NCI-H2227 (cell line): ENCODE measurements around the gene TNXB.
"Not testable (repeated sequence)": the region's sequence is repeated elsewhere in the genome, so short reads cannot be mapped to it uniquely, and the experiment has no call there.

Source experiments
- DNase-seq: peaks from one replicate; lab custom pipeline; 2025; ENCODE audit not compliant: unreplicated experiment; lab: John Stamatoyannopoulos, UW

The TNXB gene

GRCh38 chr6:32041385-32041784 lies 67.8 kb downstream of the TNXB start:
- DNase-seq: not testable (repeated sequence)

GRCh38 chr6:32041050-32041321 lies 68.2 kb downstream of the TNXB start:
- DNase-seq: not testable (repeated sequence)

- not testable (repeated sequence) for DNase-seq
These were observed 68.7 kb downstream of the TNXB start for GRCh38 chr6:32040299-32041049.

DNA sequence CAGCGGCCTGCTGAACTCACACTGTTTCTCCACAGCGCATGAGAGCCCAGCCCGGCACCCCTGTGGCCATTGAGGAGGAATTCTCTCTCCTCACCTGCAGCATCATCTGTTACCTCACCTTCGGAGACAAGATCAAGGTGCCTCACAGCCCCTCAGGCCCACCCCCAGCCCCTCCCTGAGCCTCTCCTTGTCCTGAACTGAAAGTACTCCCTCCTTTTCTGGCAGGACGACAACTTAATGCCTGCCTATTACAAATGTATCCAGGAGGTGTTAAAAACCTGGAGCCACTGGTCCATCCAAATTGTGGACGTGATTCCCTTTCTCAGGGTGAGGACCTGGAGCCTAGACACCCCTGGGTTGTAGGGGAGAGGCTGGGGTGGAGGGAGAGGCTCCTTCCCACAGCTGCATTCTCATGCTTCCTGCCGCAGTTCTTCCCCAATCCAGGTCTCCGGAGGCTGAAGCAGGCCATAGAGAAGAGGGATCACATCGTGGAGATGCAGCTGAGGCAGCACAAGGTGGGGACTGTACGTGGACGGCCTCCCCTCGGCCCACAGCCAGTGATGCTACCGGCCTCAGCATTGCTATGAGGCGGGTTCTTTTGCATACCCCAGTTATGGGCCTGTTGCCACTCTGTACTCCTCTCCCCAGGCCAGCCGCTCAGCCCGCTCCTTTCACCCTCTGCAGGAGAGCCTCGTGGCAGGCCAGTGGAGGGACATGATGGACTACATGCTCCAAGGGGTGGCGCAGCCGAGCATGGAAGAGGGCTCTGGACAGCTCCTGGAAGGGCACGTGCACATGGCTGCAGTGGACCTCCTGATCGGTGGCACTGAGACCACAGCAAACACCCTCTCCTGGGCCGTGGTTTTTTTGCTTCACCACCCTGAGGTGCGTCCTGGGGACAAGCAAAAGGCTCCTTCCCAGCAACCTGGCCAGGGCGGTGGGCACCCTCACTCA lies 69.5 kb downstream of the TNXB start:
- not testable (repeated sequence) for DNase-seq

GRCh38 chr6:32038878-32039277 lies 70.3 kb downstream of the TNXB start:
- DNase-seq: not testable (repeated sequence)

DNA sequence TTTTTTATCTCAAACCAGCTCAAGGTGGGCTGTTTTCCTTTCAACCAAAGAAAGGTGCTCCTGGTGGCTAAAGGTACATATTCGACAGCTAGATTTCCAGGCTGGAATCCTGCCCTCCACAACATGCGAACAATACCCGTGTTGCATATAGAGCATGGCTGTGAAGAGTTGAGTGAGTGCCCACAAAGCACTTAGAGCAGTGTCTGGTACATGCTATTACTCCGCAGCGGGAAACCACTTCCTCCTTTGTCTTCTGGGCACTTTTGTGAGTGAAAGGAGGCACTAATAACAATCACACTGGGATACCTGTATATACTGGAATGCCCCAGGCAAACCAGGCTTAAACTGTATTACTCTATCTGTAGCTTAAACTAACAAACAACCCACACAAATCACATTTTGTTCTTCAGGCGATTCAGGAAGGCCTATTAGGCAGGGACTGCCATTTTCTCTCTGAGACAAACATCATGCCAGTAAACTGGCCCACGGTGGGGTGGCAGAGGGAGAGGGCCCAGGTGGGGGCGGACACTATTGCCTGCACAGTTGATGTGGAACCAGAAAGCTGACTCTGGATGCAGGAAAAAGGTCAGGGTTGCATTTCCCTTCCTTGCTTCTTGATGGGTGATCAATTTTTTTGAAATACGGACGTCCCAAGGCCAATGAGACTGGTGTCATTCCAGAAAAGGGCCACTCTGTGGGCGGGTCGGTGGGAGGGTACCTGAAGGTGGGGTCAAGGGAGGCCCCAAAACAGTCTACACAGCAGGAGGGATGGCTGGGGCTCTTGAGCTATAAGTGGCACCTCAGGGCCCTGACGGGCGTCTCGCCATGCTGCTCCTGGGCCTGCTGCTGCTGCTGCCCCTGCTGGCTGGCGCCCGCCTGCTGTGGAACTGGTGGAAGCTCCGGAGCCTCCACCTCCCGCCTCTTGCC lies 71.3 kb downstream of the TNXB start, which contains the start of gene CYP21A2:
TSS of gene CYP21A2 (plus strand) at position 818 of the 927 bp plus-strand sequence. CDS start at position 826, 8 bp downstream.
- peak; percentile 14 for DNase-seq

- not testable (repeated sequence) for DNase-seq
These were observed 72.0 kb downstream of the TNXB start for GRCh38 chr6:32037136-32037535.

DNA sequence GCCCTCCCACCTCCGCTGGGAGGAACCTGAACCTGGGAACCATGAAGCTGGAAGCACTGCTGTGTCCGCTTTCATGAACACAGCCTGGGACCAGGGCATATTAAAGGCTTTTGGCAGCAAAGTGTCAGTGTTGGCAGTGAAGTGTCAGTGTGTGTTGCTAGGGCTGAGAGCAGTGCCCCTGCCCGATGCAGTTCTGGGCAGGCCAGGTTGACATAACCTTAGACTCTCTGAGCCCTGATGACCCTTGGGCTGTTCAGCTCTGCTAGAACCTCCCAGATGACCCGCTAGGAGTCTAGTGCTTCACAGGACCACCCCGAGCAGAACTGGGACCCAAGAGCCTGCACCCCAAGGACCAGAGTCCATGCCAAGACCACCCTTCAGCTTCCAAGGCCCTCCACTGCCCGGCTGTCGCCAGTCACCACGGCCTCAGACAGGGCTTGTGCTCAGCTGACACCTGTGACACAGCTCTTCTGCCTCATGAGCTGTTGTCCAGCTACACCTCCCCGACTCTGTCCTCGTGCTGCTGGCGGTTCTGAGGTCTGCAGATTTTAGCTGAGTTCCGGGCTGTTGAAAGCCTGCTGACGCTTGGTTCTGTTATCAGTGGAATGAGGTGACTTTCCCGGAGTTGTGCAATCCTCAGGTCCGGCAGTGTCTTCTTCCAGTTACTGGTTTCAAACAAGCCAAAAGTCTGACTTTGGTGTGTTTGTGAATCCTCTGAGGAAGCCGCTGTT lies 73.7 kb downstream of the TNXB start:
- not testable (repeated sequence) for DNase-seq

- not testable (repeated sequence) for DNase-seq
These were observed 79.6 kb downstream of the TNXB start for GRCh38 chr6:32029553-32029952.

GRCh38 chr6:32028631-32029030 lies 80.5 kb downstream of the TNXB start:
- DNase-seq: not testable (repeated sequence)

GRCh38 chr6:32022100-32022499 lies 87.0 kb downstream of the TNXB start:
- not testable (repeated sequence) for DNase-seq

DNA sequence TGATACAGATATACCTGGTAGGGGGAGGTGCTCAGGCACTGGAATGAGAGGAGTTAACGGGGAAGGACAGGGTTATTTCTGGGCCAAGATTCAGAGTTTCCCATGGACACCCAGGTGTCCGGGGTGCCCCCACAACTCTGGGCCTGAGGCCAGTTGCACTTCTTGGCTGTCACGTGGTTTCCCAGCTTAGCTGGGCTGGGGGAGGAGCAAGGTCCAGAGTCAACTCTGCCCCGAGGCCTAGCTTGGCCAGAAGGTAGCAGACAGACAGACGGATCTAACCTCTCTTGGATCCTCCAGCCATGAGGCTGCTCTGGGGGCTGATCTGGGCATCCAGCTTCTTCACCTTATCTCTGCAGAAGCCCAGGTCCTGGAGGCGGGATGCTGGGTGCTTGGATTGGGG lies 94.6 kb downstream of the TNXB start, which contains the start of gene C4B:
TSS of gene C4B (plus strand) at position 249 of the 400 bp plus-strand sequence. CDS start at position 300, 51 bp downstream.
- not testable (repeated sequence) for DNase-seq

DNA sequence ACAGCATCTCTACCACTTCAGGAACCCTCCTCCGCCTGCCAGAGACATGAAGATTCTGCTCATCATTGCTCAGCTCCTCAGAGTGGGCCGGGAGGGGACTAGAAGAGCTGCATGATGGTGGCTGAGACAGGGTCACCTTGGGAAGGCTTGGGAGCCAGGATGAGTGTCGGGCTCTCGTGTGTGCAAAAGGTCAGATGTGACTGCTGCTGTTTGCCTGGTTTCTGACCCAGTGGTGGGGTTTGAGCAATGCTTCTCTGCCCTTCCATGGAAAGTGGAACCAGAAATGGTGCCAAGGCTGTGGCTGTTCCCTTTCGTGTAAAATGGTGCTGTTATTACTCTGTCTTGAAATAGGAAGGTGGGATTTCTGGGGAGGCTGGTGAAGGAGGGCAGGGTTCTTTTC lies 95.4 kb downstream of the TNXB start:
- not testable (repeated sequence) for DNase-seq

- DNase-seq: not testable (repeated sequence)
These were observed 96.1 kb downstream of the TNXB start for GRCh38 chr6:32012941-32013617.

DNA sequence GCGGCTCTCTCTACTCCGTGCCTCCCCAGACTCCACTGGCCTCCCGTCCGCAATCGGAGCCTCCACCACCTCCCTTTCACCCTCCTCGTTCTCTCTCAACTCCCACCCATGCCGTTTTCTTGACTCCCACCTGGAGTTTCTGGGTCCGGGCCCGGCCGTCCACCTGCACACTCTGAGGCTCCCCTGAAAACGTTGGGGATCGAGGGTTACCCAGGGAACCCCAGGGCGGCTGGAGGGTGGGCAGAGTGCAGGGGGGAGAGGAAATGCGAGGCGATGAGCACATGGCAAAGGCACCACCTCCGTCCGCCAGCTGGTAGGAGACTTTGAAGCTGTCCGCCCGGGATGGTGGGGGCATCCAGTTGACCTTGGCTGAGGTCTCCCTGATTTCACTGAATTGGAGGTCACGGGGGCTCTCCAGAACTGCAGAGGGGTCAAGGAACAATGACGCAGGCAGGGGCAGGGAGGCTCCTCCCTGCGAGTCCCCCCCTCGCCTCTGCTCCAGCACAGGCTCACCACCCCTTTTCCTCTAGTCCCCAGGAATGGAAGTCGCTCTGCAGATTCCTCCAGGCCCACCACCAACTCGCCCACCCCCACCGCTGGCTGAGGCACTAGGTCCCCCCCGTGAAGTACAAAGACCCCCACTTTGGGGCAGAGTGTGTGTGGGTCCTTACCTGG lies 98.1 kb downstream of the TNXB start:
- not testable (repeated sequence) for DNase-seq

DNA sequence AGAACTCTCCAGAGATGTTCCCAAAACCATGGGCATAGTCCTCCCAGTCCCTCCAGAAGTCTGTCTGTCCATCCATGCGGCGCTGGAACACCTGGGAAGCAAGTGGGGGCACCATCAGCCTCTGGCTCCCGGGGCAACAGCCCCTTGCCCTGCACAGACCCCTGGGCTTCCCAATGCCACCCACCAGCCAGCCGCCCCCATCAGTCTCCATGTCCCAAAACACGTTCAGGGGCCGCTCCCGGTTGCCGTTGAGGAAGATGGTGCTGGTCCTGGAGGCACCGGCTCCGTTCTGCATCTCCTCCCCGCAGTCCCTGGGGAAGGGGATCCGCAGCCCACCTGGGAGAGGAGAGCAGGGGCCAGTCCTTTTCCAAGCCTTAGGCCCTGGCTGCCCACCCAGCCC lies 99.6 kb downstream of the TNXB start:
- not testable (repeated sequence) for DNase-seq

DNA sequence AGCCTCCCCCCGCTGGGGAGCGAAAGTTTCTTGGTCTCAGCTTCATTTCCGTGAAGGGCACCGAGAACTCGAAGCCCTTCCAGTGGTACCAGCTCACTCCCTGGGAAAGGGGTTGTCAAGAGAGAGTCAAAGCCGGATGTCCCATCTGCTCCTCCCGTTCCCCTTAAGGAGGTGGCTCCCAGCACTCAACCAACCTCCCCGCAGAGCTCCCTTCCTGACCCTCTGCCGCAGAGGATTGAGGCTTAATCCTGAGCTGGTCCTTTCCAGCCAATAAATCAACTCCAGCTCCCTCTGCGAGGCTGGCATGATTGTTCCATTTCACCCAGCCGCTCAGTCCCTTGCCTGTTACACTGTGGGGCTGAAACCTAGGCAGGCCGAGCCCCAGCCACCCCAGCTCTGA lies 100.5 kb downstream of the TNXB start:
- DNase-seq: not testable (repeated sequence)

DNA sequence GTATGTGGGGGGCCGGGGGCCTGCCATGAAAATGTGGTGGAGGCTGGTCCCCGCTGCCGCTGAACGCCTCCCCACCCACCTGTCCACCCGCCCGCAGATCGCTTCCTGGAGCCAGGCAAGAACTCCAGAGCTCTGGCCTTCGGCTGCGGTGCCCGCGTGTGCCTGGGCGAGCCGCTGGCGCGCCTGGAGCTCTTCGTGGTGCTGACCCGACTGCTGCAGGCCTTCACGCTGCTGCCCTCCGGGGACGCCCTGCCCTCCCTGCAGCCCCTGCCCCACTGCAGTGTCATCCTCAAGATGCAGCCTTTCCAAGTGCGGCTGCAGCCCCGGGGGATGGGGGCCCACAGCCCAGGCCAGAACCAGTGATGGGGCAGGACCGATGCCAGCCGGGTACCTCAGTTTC lies 101.1 kb downstream of the TNXB start:
- not testable (repeated sequence) for DNase-seq

DNA sequence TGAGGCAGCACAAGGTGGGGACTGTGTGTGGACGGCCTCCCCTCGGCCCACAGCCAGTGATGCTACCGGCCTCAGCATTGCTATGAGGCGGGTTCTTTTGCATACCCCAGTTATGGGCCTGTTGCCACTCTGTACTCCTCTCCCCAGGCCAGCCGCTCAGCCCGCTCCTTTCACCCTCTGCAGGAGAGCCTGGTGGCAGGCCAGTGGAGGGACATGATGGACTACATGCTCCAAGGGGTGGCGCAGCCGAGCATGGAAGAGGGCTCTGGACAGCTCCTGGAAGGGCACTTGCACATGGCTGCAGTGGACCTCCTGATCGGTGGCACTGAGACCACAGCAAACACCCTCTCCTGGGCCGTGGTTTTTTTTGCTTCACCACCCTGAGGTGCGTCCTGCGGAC lies 102.1 kb downstream of the TNXB start:
- not testable (repeated sequence) for DNase-seq
